ENCODE results near the gene ZBTB42.

The ZBTB42 gene

GRCh38 chr14:104792101-104792884, 8.6 kb upstream of the ZBTB42 start:
- Mint-ChIP-seq H3K4me1 (peaks cover 32 to 55% of the 10 kb centered on the region in 2 donors), H3K27ac (peak overlapping the region; percentile 10), H3K9me3 (no peaks in the 10 kb centered on the region), H3K36me3 (peaks cover 10 to 15% of the 10 kb centered on the region in 2 donors), H3K4me3 (peak overlapping the region in 1 of 2 donors; percentile 9), H3K27me3 (no peaks in the 10 kb centered on the region)
- ATAC-seq (replicated peaks) = no peak
- DNase-seq = no peak

GRCh38 chr14:104792945-104793702, 7.8 kb upstream of the ZBTB42 start:
- Mint-ChIP-seq H3K36me3 (peaks cover 11 to 15% of the 10 kb centered on the region in 2 donors), H3K9me3 (no peaks in the 10 kb centered on the region)

GRCh38 chr14:104793703-104793959, 7.3 kb upstream of the ZBTB42 start:
- Mint-ChIP-seq H3K27ac (no peak overlapping the region), H3K27me3 (no peaks in the 10 kb centered on the region), H3K9me3 (no peaks in the 10 kb centered on the region), H3K4me3 (peak overlapping the region in 1 of 2 donors; percentile 87), H3K36me3 (peaks cover 12 to 15% of the 10 kb centered on the region in 2 donors), H3K4me1 (peaks cover 33 to 57% of the 10 kb centered on the region in 2 donors)
- no peak for ATAC-seq (replicated peaks)
- no peak for DNase-seq

More at GRCh38 chr14:104792945-104793702, 7.8 kb upstream of the ZBTB42 start:
- Mint-ChIP-seq H3K27me3 (no peaks in the 10 kb centered on the region), H3K27ac (no peak overlapping the region), H3K4me1 (peaks cover 33 to 58% of the 10 kb centered on the region in 2 donors), H3K4me3 (peak overlapping the region in 1 of 2 donors; percentile 7)
- no peak for ATAC-seq (replicated peaks)
- no peak for DNase-seq

GRCh38 chr14:104794099-104794498, 6.8 kb upstream of the ZBTB42 start:
- H3K4me1 Mint-ChIP-seq = peaks cover 33 to 57% of the 10 kb centered on the region in 2 donors
- H3K27me3 Mint-ChIP-seq = no peaks in the 10 kb centered on the region
- peak overlapping the region; percentile 42 for H3K27ac Mint-ChIP-seq
- ATAC-seq (replicated peaks) (peak in 1 of 2 donors; percentile 10), DNase-seq (no peak)
- peak overlapping the region; percentile 86 to 87 for H3K4me3 Mint-ChIP-seq
- H3K36me3 Mint-ChIP-seq = peaks cover 12 to 15% of the 10 kb centered on the region in 2 donors
- no peaks in the 10 kb centered on the region for H3K9me3 Mint-ChIP-seq

- no peak for DNase-seq
- ATAC-seq (replicated peaks) = peak; percentile 1 to 7
- Mint-ChIP-seq H3K4me1 (peaks cover 36 to 60% of the 10 kb centered on the region in 2 donors), H3K27me3 (no peaks in the 10 kb centered on the region), H3K4me3 (peak overlapping the region; percentile 86 to 87), H3K9me3 (no peaks in the 10 kb centered on the region), H3K36me3 (peaks cover 12 to 15% of the 10 kb centered on the region in 2 donors), H3K27ac (peak overlapping the region; percentile 6)
Observed at GRCh38 chr14:104794631-104794992, 6.3 kb upstream of the ZBTB42 start.

GRCh38 chr14:104794993-104795780, 5.7 kb upstream of the ZBTB42 start, which contains the start of gene AKT1:
TSS of gene AKT1 (minus strand) at chr14:104795748. CDS start at chr14:104792643, 3,105 bp downstream.
- ATAC-seq (replicated peaks) (peak; percentile 58 to 69), DNase-seq (no peak)
- peak within 1 kb of the TSS; percentile 86 for H3K27ac Mint-ChIP-seq
- H3K4me1 Mint-ChIP-seq = peaks cover 37 to 61% of the 10 kb centered on the region in 2 donors
- H3K27me3 Mint-ChIP-seq = no peaks in the 10 kb centered on the region
- peak within 1 kb of the TSS; percentile 86 to 87 for H3K4me3 Mint-ChIP-seq
- no peaks in the 10 kb centered on the region for H3K9me3 Mint-ChIP-seq
- peaks cover 10 to 12% of the 10 kb centered on the region in 2 donors for H3K36me3 Mint-ChIP-seq

GRCh38 chr14:104795781-104796686, 4.9 kb upstream of the ZBTB42 start:
- peak in 1 of 2 donors; percentile 55 for ATAC-seq (replicated peaks)
- H3K9me3 Mint-ChIP-seq = no peaks in the 10 kb centered on the region

GRCh38 chr14:104796687-104797081, 4.2 kb upstream of the ZBTB42 start:
- Mint-ChIP-seq H3K27ac (peak overlapping the region; percentile 86), H3K27me3 (no peaks in the 10 kb centered on the region), H3K4me3 (peak overlapping the region; percentile 72 to 76), H3K4me1 (peaks cover 31 to 61% of the 10 kb centered on the region in 2 donors), H3K36me3 (peaks cover under 1 to 6% of the 10 kb centered on the region in 2 donors), H3K9me3 (no peaks in the 10 kb centered on the region)
- DNase-seq (no peak), ATAC-seq (replicated peaks) (no peak)

More at GRCh38 chr14:104795781-104796686, 4.9 kb upstream of the ZBTB42 start:
- H3K27ac Mint-ChIP-seq = peak overlapping the region; percentile 86
- peak overlapping the region; percentile 72 to 76 for H3K4me3 Mint-ChIP-seq
- H3K36me3 Mint-ChIP-seq = peaks cover 7 to 9% of the 10 kb centered on the region in 2 donors
- peaks cover 32 to 60% of the 10 kb centered on the region in 2 donors for H3K4me1 Mint-ChIP-seq
- no peak for DNase-seq
- H3K27me3 Mint-ChIP-seq = no peaks in the 10 kb centered on the region

GRCh38 chr14:104797115-104798044, 3.5 kb upstream of the ZBTB42 start:
- Mint-ChIP-seq H3K9me3 (no peaks in the 10 kb centered on the region), H3K27me3 (no peaks in the 10 kb centered on the region), H3K36me3 (peaks cover 0 to 6% of the 10 kb centered on the region in 2 donors), H3K4me3 (peak overlapping the region in 1 of 2 donors; percentile 72), H3K4me1 (peaks cover 31 to 64% of the 10 kb centered on the region in 2 donors), H3K27ac (no peak overlapping the region)
- ATAC-seq (replicated peaks) = peak; percentile 4 to 8
- no peak for DNase-seq

- Mint-ChIP-seq H3K4me3 (peak overlapping the region in 1 of 2 donors; percentile 18), H3K36me3 (peaks cover 0 to 2% of the 10 kb centered on the region in 2 donors), H3K9me3 (no peaks in the 10 kb centered on the region), H3K27me3 (no peaks in the 10 kb centered on the region), H3K4me1 (peaks cover 24 to 56% of the 10 kb centered on the region in 2 donors), H3K27ac (no peak overlapping the region)
- no peak for DNase-seq
- ATAC-seq (replicated peaks) = no peak
Observed at GRCh38 chr14:104798300-104799243, 2.3 kb upstream of the ZBTB42 start.

- Mint-ChIP-seq H3K4me1 (peaks cover 27 to 56% of the 10 kb centered on the region in 2 donors), H3K9me3 (no peaks in the 10 kb centered on the region), H3K36me3 (peaks cover 0 to 2% of the 10 kb centered on the region in 2 donors), H3K4me3 (peak overlapping the region; percentile 52 to 66), H3K27me3 (no peaks in the 10 kb centered on the region), H3K27ac (peak overlapping the region; percentile 60)
- DNase-seq (no peak), ATAC-seq (replicated peaks) (no peak)
Observed at GRCh38 chr14:104799244-104800014, 1.5 kb upstream of the ZBTB42 start.
